AG04450 (cell line): Measurements from ENCODE around the gene HEXIM1. TPM values are rescaled to one million over a fixed set of nuclear protein-coding genes. Genes with fewer than 3 reads are reported as not detected.
"Not testable (repeated sequence)": the region's sequence is repeated elsewhere in the genome, so short reads cannot be mapped to it uniquely, and the experiment has no call there.

Source experiments
- CTCF ChIA-PET: fragments of 300-600, 350-600 bp; formaldehyde crosslinking; extraction: SDS; loops from one replicate; lab custom pipeline; 2022; ENCODE audit warnings: antibody characterized with exemption, inconsistent platforms; lab: Charles Lee
- POLR2A ChIA-PET: fragments of 350-600 bp; formaldehyde crosslinking; extraction: SDS; loops from one replicate; lab custom pipeline; 2021; ENCODE audit warnings: antibody characterized with exemption, inconsistent platforms; lab: Yijun Ruan, JAX
- DNase-seq: peaks from one replicate; pipeline ENCODE4 v3.0.0-alpha.2; 2011; ENCODE audit warnings: low read depth, low spot score
- H3K27ac ChIP-seq: one replicate; pipeline ENCODE4 v1.5.1; 2012; ENCODE audit warnings: low read depth, low read length, control low read depth
- H3K27me3 ChIP-seq: one replicate; pipeline ENCODE4 v1.6.0; 2012; ENCODE audit warnings: low read length; ENCODE audit not compliant: control insufficient read depth, insufficient read depth
- H3K4me3 ChIP-seq: 2 replicates; pipeline ENCODE4 v1.5.1; 2011; ENCODE audit warnings: mild to moderate bottlenecking, low read depth, low read length, control low read depth
- H3K9me3 ChIP-seq: 2 replicates; pipeline ENCODE4 v1.5.1; 2012; ENCODE audit warnings: low read length; ENCODE audit not compliant: control insufficient read depth, insufficient read depth
- polyA plus RNA-seq: library from polyadenylated mRNA; depleted of rRNA; stranded (reverse); fragments of >200 nt; gene quantifications from 2 replicates; pipeline ENCODE4 v1.2.3, GENCODE V29; 2011
- TF ChIP-seq, protein P1 (sequence below): IDR thresholded peaks from 2 replicates; pipeline ENCODE4 v1.5.1; 2011; ENCODE audit warnings: low read depth, low read length, control low read depth, inconsistent platforms

Gene HEXIM1
- polyA plus RNA-seq, 1 experiment: 13.2 TPM

DNA sequence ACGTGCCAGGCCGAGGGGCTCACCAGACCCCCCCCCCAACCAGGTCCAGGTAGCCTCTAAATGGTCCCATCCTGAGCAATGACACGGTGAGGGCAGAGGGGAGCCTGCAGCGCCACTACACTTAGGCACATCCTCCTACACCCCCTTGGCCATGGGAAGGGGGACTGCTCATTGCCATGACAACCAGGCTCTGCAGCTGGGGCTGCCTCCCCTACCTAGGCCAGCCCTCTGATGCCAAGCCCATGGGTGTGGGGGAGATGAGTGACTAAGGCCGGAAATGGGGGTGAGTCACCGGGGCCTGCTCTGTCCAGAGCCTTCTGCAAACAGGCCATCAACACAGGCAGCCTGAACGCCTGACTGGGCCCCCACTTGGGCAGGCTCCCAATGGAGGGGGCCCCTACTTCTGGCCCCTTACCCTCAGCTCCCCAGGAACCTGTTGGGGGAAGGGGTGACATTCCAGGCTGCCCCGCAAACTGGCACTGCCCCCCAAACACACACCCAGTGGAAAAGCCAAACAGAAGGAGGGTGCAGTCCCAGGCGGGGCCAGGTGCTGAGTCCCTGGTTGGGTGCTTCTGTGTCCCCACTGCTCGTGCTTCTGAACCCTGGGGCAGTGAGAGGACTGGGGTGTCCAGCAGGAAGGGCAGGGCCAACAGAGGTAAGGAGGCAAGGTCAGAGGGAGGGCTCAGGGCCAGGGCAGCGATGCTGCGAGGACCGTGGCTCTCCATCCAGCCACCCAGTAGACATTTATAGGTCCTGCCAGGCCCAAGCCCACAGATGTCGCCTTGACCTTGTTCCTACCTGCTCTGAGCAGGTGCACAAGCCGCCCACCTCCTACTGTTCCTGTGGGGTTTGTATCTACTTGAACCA is 24.1 kb upstream of the HEXIM1 start:
- TF ChIP-seq, protein P1, sequence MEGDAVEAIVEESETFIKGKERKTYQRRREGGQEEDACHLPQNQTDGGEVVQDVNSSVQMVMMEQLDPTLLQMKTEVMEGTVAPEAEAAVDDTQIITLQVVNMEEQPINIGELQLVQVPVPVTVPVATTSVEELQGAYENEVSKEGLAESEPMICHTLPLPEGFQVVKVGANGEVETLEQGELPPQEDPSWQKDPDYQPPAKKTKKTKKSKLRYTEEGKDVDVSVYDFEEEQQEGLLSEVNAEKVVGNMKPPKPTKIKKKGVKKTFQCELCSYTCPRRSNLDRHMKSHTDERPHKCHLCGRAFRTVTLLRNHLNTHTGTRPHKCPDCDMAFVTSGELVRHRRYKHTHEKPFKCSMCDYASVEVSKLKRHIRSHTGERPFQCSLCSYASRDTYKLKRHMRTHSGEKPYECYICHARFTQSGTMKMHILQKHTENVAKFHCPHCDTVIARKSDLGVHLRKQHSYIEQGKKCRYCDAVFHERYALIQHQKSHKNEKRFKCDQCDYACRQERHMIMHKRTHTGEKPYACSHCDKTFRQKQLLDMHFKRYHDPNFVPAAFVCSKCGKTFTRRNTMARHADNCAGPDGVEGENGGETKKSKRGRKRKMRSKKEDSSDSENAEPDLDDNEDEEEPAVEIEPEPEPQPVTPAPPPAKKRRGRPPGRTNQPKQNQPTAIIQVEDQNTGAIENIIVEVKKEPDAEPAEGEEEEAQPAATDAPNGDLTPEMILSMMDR: no peak
- Histone ChIP-seq H3K9me3 (no peaks in the 10 kb centered on the region; the same call in 1 of the 2 replicates), H3K27ac (peak overlapping the region; percentile 83), H3K4me3 (no peak overlapping the region), H3K27me3 (no peaks in the 10 kb centered on the region)
- CTCF ChIA-PET: interaction anchor here (0.8 to 3.3 kb wide), 5 partner anchors 9 to 73 kb away, joined by 3 to 28 read pairs (median 11); partner anchors contain the start of genes ACBD4 and PLCD3
- POLR2A ChIA-PET: interaction anchor here (0.6 to 0.9 kb wide), 2 partner anchors 18 to 33 kb away, joined by 4 to 13 read pairs; no protein-coding TSS in a partner anchor
- DNase-seq: peak; percentile 71

DNA sequence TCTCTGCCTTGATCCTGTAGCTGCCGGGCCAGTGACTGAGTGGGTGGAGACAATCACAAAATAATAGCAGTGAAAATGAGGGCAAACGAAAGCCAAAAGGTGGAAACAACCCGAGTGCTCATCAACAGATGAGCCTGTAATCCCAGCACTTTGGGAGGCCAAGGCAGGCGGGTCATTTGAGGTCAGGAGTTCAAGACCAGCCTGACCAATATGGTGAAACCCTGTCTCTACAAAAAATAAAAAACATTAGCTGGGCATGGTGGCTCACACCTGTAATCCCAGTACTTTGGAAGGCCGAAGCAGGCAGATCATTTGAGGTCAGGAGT is 23.5 kb upstream of the HEXIM1 start:
- not testable (repeated sequence) for H3K27me3 ChIP-seq, DNase-seq, H3K9me3 ChIP-seq, H3K4me3 ChIP-seq
- POLR2A ChIA-PET: interaction anchor here (0.6 kb wide), 1 partner anchor 32 kb away, joined by 4 read pairs; no protein-coding TSS in a partner anchor
- CTCF ChIA-PET: interaction anchor here (1.1 to 3.3 kb wide), 2 partner anchors 10 to 73 kb away, joined by 3 to 28 read pairs; partner anchors contain the start of gene ACBD4
- H3K27ac ChIP-seq: peak overlapping the region; percentile 83

DNA sequence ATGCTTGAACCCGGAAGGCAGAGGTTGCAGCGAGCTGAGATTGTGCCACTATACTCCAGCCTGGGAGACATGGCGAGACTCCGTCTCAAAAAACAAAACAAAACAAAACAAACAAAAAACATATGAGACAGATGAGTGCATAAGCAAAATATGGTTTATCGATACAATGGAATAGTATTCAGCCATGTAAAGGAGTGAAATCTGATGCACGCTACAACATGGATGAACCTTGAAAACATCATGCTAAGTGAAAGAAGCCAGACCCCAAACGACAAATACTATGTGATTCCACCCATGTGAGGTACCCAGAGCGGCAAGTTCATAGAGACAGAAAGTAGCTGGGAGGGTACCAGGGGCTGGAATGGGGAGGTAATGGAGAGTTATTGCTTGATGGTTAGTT is 22.8 kb upstream of the HEXIM1 start:
- Histone ChIP-seq H3K27me3 (no peaks in the 10 kb centered on the region), H3K27ac (no peak overlapping the region), H3K9me3 (no peaks in the 10 kb centered on the region; the same call in 1 of the 2 replicates), H3K4me3 (no peak overlapping the region)
- TF ChIP-seq, protein P1: no peak
- no peak for DNase-seq
- ChIA-PET CTCF (interaction anchor here (0.8 to 3.3 kb wide), 3 partner anchors 10 to 75 kb away, joined by 3 to 28 read pairs (median 3); partner anchors contain the start of gene ACBD4), POLR2A (interaction anchor here (0.7 kb wide), 1 partner anchor 32 kb away, joined by 7 read pairs; no protein-coding TSS in a partner anchor)

DNA sequence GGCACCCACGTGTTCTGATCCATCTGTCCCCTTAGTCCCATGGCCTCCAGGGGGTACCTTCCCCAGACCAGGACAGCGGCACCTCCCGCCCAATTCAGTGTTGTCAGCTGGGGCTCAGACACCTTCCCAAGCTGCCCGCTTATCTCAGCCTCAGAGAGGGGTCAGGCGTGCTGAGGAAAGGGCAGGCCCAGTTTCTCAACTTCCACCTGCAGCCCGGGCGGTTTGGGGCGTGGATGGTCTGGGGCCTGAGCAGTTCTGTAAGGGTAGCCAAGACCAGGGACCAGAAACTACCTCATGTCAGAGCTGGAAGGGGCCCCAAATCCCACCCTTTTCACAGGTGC is 21.1 kb upstream of the HEXIM1 start:
- Histone ChIP-seq H3K27me3 (no peaks in the 10 kb centered on the region), H3K4me3 (no peak overlapping the region), H3K9me3 (no peaks in the 10 kb centered on the region; the same call in 1 of the 2 replicates), H3K27ac (peak overlapping the region; percentile 78)
- ChIA-PET CTCF (interaction anchor here (1.1 to 3.3 kb wide), 3 partner anchors 8 to 71 kb away, joined by 3 to 28 read pairs (median 4); partner anchors contain the start of gene ACBD4), POLR2A (interaction anchor here (1.2 kb wide), 2 partner anchors 15 to 18 kb away, joined by 3 to 5 read pairs; no protein-coding TSS in a partner anchor)
- DNase-seq: no peak
- TF ChIP-seq, protein P1: no peak

DNA sequence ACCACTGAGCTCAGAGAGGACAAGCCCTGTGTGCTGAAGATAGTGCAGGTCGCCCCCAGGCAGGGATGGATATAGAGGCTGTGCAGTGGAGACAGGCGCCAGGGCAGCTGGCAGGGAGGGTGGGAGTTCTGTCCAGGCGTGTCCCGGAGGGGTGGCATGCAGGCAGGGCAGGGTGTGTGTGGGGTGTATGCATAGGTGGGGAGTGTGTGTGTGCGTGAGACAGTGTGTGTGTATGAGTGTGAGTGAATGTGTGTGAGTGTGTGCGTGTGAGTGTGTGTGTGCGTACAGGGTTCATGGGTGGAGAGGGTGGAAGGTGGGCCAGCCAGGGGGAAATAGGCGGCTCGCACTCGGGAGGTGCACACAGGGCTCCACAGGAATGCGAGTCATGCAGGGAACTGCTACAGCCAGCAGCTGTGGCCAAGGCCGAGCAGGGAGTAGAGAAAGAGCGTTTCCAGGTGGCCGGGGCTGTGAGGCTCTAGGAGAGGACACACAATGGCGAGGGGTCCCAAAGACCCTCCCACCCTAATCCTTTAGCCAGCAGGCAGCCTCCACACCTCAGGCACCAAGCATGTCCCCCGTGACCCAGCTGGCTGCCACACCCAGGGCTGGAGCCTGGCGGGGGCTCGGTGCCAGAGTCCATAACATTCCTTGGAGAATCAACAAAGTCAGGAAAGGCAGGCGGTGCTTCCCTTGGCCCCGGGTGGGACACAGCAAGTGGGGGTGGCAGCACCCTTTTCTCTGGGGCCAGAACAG is 20.6 kb upstream of the HEXIM1 start:
- no peak overlapping the region for H3K4me3 ChIP-seq
- H3K9me3 ChIP-seq: no peaks in the 10 kb centered on the region; the same call in 1 of the 2 replicates
- TF ChIP-seq, protein P1: no peak
- ChIA-PET POLR2A (interaction anchor here (0.6 to 1.2 kb wide), 3 partner anchors 16 to 217 kb away, joined by 3 to 5 read pairs (median 4); no protein-coding TSS in a partner anchor), CTCF (interaction anchor here (1.1 to 3.3 kb wide), 3 partner anchors 8 to 71 kb away, joined by 3 to 28 read pairs (median 4); partner anchors contain the start of gene ACBD4)
- peak overlapping the region; percentile 78 for H3K27ac ChIP-seq
- no peak for DNase-seq
- no peaks in the 10 kb centered on the region for H3K27me3 ChIP-seq
